PC-3 (cell line): ENCODE data around the gene VAMP4. TPM values are rescaled to one million over a fixed set of nuclear protein-coding genes. Genes with fewer than 3 reads are reported as not detected.

ENCODE experiments used
- ATAC-seq: fragments of 200-7000 bp; cut with Tn5 transposase; 2 replicates; pipeline ENCODE4 v1.9.1; 2020; ENCODE audit warnings: mild to moderate bottlenecking, moderate library complexity
- BruUV-seq: library from RNA; stranded (reverse); fragments of 400-500 nt; replicated peaks from 2 replicates; lab custom pipeline; 2021; lab: Mats Ljungman, UMichigan
- CTCF ChIA-PET: fragments of 300-600 bp; sonication (Branson Sonifier 250); formaldehyde crosslinking; loops from one replicate; lab custom pipeline; 2022; ENCODE audit warnings: antibody characterized with exemption; lab: Charles Lee
- POLR2A ChIA-PET: fragments of 300-600 bp; sonication (Branson Sonifier 250); formaldehyde crosslinking; loops from one replicate; lab custom pipeline; 2022; ENCODE audit warnings: antibody characterized with exemption; ENCODE audit not compliant: unreplicated experiment; lab: Charles Lee
- DNase-seq: peaks from one replicate; pipeline ENCODE4 v3.0.0-alpha.2; 2015
- H2AFZ ChIP-seq: fragments of 300-600 bp; sonication (generic); 2 replicates; pipeline ENCODE4 v1.6.0; 2016; ENCODE audit warnings: antibody characterized with exemption, low read length
- H3F3A ChIP-seq: fragments of 300-600 bp; sonication (generic); one replicate; pipeline ENCODE4 v1.6.0; 2017; ENCODE audit warnings: antibody characterized with exemption, low read length, control low read depth, mild to moderate bottlenecking; ENCODE audit not compliant: unreplicated experiment
- H3K27ac ChIP-seq: fragments of 300-600 bp; sonication (generic); 2 replicates; pipeline ENCODE4 v1.5.1; 2016; ENCODE audit warnings: mild to moderate bottlenecking, low read length
- H3K27me3 ChIP-seq: fragments of 300-600 bp; sonication (generic); 2 replicates; pipeline ENCODE4 v1.6.1; 2016; ENCODE audit warnings: low read length, mixed read lengths
- H3K36me3 ChIP-seq: fragments of 300-600 bp; sonication (generic); 2 replicates; pipeline ENCODE4 v1.6.1; 2016; ENCODE audit warnings: low read depth, mixed run types, low read length, mixed read lengths
- H3K4me1 ChIP-seq: fragments of 300-600 bp; sonication (generic); 2 replicates; pipeline ENCODE4 v1.5.1; 2016; ENCODE audit warnings: low read length; ENCODE audit not compliant: insufficient read depth
- H3K4me2 ChIP-seq: fragments of 300-600 bp; sonication (generic); 2 replicates; pipeline ENCODE4 v1.6.0; 2016; ENCODE audit warnings: low read length
- H3K4me3 ChIP-seq: fragments of 300-600 bp; sonication (generic); 2 replicates; pipeline ENCODE4 v1.5.1; 2016; ENCODE audit warnings: mild to moderate bottlenecking, low read length, mixed read lengths
- H3K79me2 ChIP-seq: fragments of 300-600 bp; sonication (generic); 2 replicates; pipeline ENCODE4 v1.6.1; 2017; ENCODE audit warnings: low read length, mixed read lengths
- H3K9ac ChIP-seq: fragments of 300-600 bp; sonication (generic); 2 replicates; pipeline ENCODE4 v1.6.0; 2016; ENCODE audit warnings: mild to moderate bottlenecking, low read length
- H3K9me2 ChIP-seq: fragments of 300-600 bp; sonication (generic); replicated peaks from 2 replicates; pipeline ENCODE4 v1.6.1; 2016; ENCODE audit warnings: mixed run types, low read length, mixed read lengths
- H3K9me3 ChIP-seq: fragments of 300-600 bp; sonication (generic); 2 replicates; pipeline ENCODE4 v1.6.1; 2016; ENCODE audit warnings: low read length, mixed read lengths
- H4K20me1 ChIP-seq: fragments of 300-600 bp; sonication (generic); 2 replicates; pipeline ENCODE4 v1.6.1; 2016; ENCODE audit warnings: low read length, mixed read lengths
- EZH2 ChIP-seq: fragments of 300-600 bp; sonication (generic); IDR thresholded peaks from one replicate; pipeline ENCODE4 v1.6.1; 2017; ENCODE audit warnings: antibody characterized with exemption, mild to moderate bottlenecking, low read length; ENCODE audit not compliant: unreplicated experiment
- EZH2phosphoT487 ChIP-seq: fragments of 300-600 bp; sonication (generic); IDR thresholded peaks from 2 replicates; pipeline ENCODE4 v1.6.1; 2018; ENCODE audit warnings: mild to moderate bottlenecking, antibody characterized with exemption, low read length, borderline replicate concordance
- intact Hi-C: fragments of 100-400 bp; cut with micrococcal nuclease; formaldehyde crosslinking; loops from 2 replicates; pipeline ENCODE4 v1.9.0; 2023
- total RNA-seq: library from RNA; depleted of rRNA; stranded (reverse); fragments of >200 nt; gene quantifications from 2 replicates; pipeline ENCODE4 v1.2.3, GENCODE V29; 2014
- TF ChIP-seq, protein P1 (sequence below): fragments of 300-600 bp; sonication (generic); conservative IDR thresholded peaks from 2 replicates; pipeline ENCODE4 v1.5.1; 2017; ENCODE audit warnings: antibody characterized with exemption, low read depth, mild to moderate bottlenecking, low read length

Gene VAMP4
- total RNA-seq, 1 experiment from 2014 or later: 7.2 TPM

DNA sequence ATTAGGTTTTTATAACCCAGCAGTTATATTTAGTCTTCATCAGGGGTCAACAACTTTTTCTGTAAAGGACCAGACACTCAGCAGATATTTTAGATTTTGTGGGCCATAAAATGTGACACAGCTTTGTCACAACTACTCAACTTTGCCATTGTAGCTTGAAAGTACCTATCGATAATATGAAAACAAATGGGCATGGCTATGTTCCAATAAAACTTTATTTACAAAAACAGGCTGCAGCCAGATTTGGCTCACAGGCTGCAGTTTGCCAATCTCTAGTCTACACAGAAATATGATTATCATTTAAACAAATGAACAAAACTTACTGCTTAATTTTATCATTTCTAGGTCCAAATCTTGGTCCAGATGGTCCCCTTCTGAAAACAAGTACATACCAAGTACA, 23.0 kb downstream of the VAMP4 start:
- Histone ChIP-seq H3K9me2 (no peaks in the 10 kb centered on the region), H3F3A (no peaks in the 10 kb centered on the region), H3K9me3 (0 out of 2 replicates have a peak, but pooled peaks cover 7% of the 10 kb centered on the region), H3K79me2 (no peaks in the 10 kb centered on the region), H3K27ac (no peak overlapping the region), H3K4me3 (no peak overlapping the region), H3K9ac (no peak overlapping the region), H3K27me3 (no peaks in the 10 kb centered on the region), H3K4me2 (no peak overlapping the region), H3K4me1 (no peaks in the 10 kb centered on the region), H3K36me3 (peaks cover 7% of the 10 kb centered on the region; the same call in 1 of the 2 replicates), H4K20me1 (no peaks in the 10 kb centered on the region), H2AFZ (no peak overlapping the region)
- CTCF ChIA-PET: interaction anchor here (1.3 kb wide), 1 partner anchor 74 kb away, joined by 5 read pairs; no protein-coding TSS in a partner anchor
- TF ChIP-seq EZH2phosphoT487 (no peak), EZH2 (no peak)
- TF ChIP-seq, protein P1, sequence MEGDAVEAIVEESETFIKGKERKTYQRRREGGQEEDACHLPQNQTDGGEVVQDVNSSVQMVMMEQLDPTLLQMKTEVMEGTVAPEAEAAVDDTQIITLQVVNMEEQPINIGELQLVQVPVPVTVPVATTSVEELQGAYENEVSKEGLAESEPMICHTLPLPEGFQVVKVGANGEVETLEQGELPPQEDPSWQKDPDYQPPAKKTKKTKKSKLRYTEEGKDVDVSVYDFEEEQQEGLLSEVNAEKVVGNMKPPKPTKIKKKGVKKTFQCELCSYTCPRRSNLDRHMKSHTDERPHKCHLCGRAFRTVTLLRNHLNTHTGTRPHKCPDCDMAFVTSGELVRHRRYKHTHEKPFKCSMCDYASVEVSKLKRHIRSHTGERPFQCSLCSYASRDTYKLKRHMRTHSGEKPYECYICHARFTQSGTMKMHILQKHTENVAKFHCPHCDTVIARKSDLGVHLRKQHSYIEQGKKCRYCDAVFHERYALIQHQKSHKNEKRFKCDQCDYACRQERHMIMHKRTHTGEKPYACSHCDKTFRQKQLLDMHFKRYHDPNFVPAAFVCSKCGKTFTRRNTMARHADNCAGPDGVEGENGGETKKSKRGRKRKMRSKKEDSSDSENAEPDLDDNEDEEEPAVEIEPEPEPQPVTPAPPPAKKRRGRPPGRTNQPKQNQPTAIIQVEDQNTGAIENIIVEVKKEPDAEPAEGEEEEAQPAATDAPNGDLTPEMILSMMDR: no peak
- DNase-seq: no peak
- no TSS peak for BruUV-seq
- intact Hi-C loops: loop anchor here (5.0 kb wide), 4 partner anchors 137 to 708 kb away; partner anchors contain the start of genes FMO1 and PRRC2C
- ATAC-seq: no peak
- POLR2A ChIA-PET: no interaction called here

DNA sequence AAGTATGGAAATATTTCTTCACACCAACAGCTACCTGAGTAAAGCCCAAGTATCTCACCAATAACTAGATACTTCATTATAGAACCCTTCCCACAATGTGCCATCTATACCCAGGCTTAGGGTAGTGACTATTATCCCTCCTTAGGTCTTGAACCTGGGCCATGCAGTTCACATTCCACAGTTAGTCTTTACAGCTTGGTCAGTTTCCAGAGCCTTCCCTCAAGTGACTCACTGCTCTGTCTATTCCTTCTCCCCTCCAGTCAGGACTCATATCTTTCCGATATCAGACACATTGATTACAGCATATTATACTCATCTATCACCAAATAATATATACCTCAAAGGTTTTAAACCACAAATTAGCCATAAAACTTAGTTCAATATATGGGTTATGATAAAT, 23.6 kb downstream of the VAMP4 start:
- H3K4me3 ChIP-seq: no peak overlapping the region
- peak; percentile 37; the same call in 1 of the 2 replicates for ATAC-seq
- H3F3A ChIP-seq: no peaks in the 10 kb centered on the region
- no peak for DNase-seq
- H2AFZ ChIP-seq: no peak overlapping the region
- H3K36me3 ChIP-seq: peaks cover 5% of the 10 kb centered on the region; the same call in 1 of the 2 replicates
- H3K4me2 ChIP-seq: no peak overlapping the region
- no peaks in the 10 kb centered on the region for H3K27me3 ChIP-seq
- no peaks in the 10 kb centered on the region for H3K4me1 ChIP-seq
- CTCF ChIA-PET: interaction anchor here (1.3 kb wide), 1 partner anchor 73 kb away, joined by 5 read pairs; no protein-coding TSS in a partner anchor
- no TSS peak for BruUV-seq
- H3K9me2 ChIP-seq: no peaks in the 10 kb centered on the region
- H3K9ac ChIP-seq: no peak overlapping the region
- no peaks in the 10 kb centered on the region for H3K79me2 ChIP-seq
- TF ChIP-seq, protein P1: no peak
- TF ChIP-seq EZH2 (no peak), EZH2phosphoT487 (no peak)
- 0 out of 2 replicates have a peak, but pooled peaks cover 5% of the 10 kb centered on the region for H3K9me3 ChIP-seq
- H3K27ac ChIP-seq: no peak overlapping the region
- H4K20me1 ChIP-seq: no peaks in the 10 kb centered on the region
- intact Hi-C loops: loop anchor here (5.0 kb wide), 4 partner anchors 136 to 709 kb away; partner anchors contain the start of genes FMO1 and PRRC2C
- POLR2A ChIA-PET: no interaction called here
